T-helper 17 cell (primary cell): ENCODE measurements around the gene STAU1. TPM values are rescaled to one million over a fixed set of nuclear protein-coding genes. Genes with fewer than 3 reads are reported as not detected.
"Not testable (repeated sequence)": the region's sequence is repeated elsewhere in the genome, so short reads cannot be mapped to it uniquely, and the experiment has no call there.

Experiments used
- ATAC-seq: fragments of 150-1000 bp; cut with Tn5 transposase; 2 replicates; pipeline ENCODE4 v1.10.0; 2021; ENCODE audit warnings: mild to moderate bottlenecking, moderate library complexity
- DNase-seq, 3 donors: peaks; one replicate each; pipeline versions ENCODE4 v3.0.0 to v3.0.0-alpha.2; 2020 to 2021
- H3K9me3 ChIP-seq: one replicate; pipeline ENCODE4 v1.7.0; 2013; ENCODE audit warnings: low read length, mild to moderate bottlenecking; ENCODE audit not compliant: control insufficient read depth, poor library complexity, severe bottlenecking
- H3K27ac Mint-ChIP-seq: one replicate; pipeline ENCODE4 v1.8.0; 2022; ENCODE audit warnings: mild to moderate bottlenecking, moderate library complexity, mixed read lengths
- H3K27me3 Mint-ChIP-seq: one replicate; pipeline ENCODE4 v1.8.0; 2022; ENCODE audit warnings: mixed read lengths
- H3K36me3 Mint-ChIP-seq: one replicate; pipeline ENCODE4 v1.8.0; 2022; ENCODE audit warnings: low read depth, mixed read lengths
- H3K4me1 Mint-ChIP-seq: one replicate; pipeline ENCODE4 v1.8.0; 2022; ENCODE audit warnings: mild to moderate bottlenecking, mixed read lengths
- H3K4me3 Mint-ChIP-seq: one replicate; pipeline ENCODE4 v1.8.0; 2022; ENCODE audit warnings: mild to moderate bottlenecking, moderate library complexity, mixed read lengths
- total RNA-seq, 4 donors: library from RNA in 2 of 4; stranded (reverse) in 2 of 4; gene quantifications; one replicate each; pipeline ENCODE4 v1.2.3 and lab custom pipeline; 2022 to 2026

The STAU1 gene
- total RNA-seq, 2 donors from 2014 or later, result 45.6 to 62.5 TPM

GRCh38 chr20:49168864-49169263 is 19.3 kb downstream of the STAU1 start:
- H3K9me3 ChIP-seq, H3K27me3 Mint-ChIP-seq, H3K4me3 Mint-ChIP-seq, H3K36me3 Mint-ChIP-seq, ATAC-seq, DNase-seq: not testable (repeated sequence)
- Mint-ChIP-seq H3K4me1 (peaks cover 42% of the 10 kb centered on the region), H3K27ac (peak overlapping the region; percentile 89)

- ATAC-seq (no peak), DNase-seq (no peak)
- Mint-ChIP-seq H3K27ac (peak overlapping the region; percentile 89), H3K36me3 (peaks cover 3% of the 10 kb centered on the region), H3K27me3 (no peaks in the 10 kb centered on the region), H3K4me1 (peaks cover 40% of the 10 kb centered on the region), H3K4me3 (peak overlapping the region; percentile 36)
- no peaks in the 10 kb centered on the region for H3K9me3 ChIP-seq
Measured at GRCh38 chr20:49167811-49168507, 20.2 kb downstream of the STAU1 start.

GRCh38 chr20:49166534-49167449 is 21.3 kb downstream of the STAU1 start:
- peaks cover 40% of the 10 kb centered on the region for H3K4me1 Mint-ChIP-seq
- ATAC-seq (peak; percentile 46), DNase-seq (no peak)
- H3K27ac Mint-ChIP-seq, result peak overlapping the region; percentile 89
- peak overlapping the region; percentile 15 for H3K4me3 Mint-ChIP-seq
- H3K27me3 Mint-ChIP-seq, result no peaks in the 10 kb centered on the region
- H3K36me3 Mint-ChIP-seq, result peaks cover 3% of the 10 kb centered on the region
- H3K9me3 ChIP-seq, result no peaks in the 10 kb centered on the region

GRCh38 chr20:49165611-49166010 is 22.5 kb downstream of the STAU1 start:
- no peak for DNase-seq
- no peak for ATAC-seq
- H3K27me3 Mint-ChIP-seq, result no peaks in the 10 kb centered on the region
- H3K4me1 Mint-ChIP-seq, result peaks cover 40% of the 10 kb centered on the region
- H3K27ac Mint-ChIP-seq, result peak overlapping the region; percentile 9
- H3K9me3 ChIP-seq, result no peaks in the 10 kb centered on the region
- peaks cover 3% of the 10 kb centered on the region for H3K36me3 Mint-ChIP-seq
- H3K4me3 Mint-ChIP-seq, result no peak overlapping the region

GRCh38 chr20:49163696-49164095 is 24.4 kb downstream of the STAU1 start:
- Mint-ChIP-seq H3K4me1 (peaks cover 39% of the 10 kb centered on the region), H3K27me3 (no peaks in the 10 kb centered on the region), H3K27ac (no peak overlapping the region), H3K4me3 (no peak overlapping the region), H3K36me3 (peaks cover 3% of the 10 kb centered on the region)
- no peaks in the 10 kb centered on the region for H3K9me3 ChIP-seq
- ATAC-seq (no peak), DNase-seq (no peak)

GRCh38 chr20:49161428-49162152 is 26.5 kb downstream of the STAU1 start:
- H3K27me3 Mint-ChIP-seq, result no peaks in the 10 kb centered on the region
- H3K4me1 Mint-ChIP-seq, result peaks cover 28% of the 10 kb centered on the region
- H3K36me3 Mint-ChIP-seq, result peaks cover 3% of the 10 kb centered on the region
- ATAC-seq (no peak), DNase-seq (no peak)
- no peak overlapping the region for H3K4me3 Mint-ChIP-seq
- no peaks in the 10 kb centered on the region for H3K9me3 ChIP-seq
- peak overlapping the region; percentile 77 for H3K27ac Mint-ChIP-seq

- DNase-seq (no peak), ATAC-seq (no peak)
- Mint-ChIP-seq H3K4me3 (no peak overlapping the region), H3K27ac (peak overlapping the region; percentile 77), H3K36me3 (no peaks in the 10 kb centered on the region), H3K4me1 (peaks cover 24% of the 10 kb centered on the region), H3K27me3 (no peaks in the 10 kb centered on the region)
- no peaks in the 10 kb centered on the region for H3K9me3 ChIP-seq
Measured at GRCh38 chr20:49160057-49160929, 27.8 kb downstream of the STAU1 start.

GRCh38 chr20:49157146-49157545 is 31.0 kb downstream of the STAU1 start:
- peak overlapping the region; percentile 65 for H3K27ac Mint-ChIP-seq
- ATAC-seq, result no peak
- H3K4me1 Mint-ChIP-seq, result peaks cover 19% of the 10 kb centered on the region
- no peaks in the 10 kb centered on the region for H3K9me3 ChIP-seq
- H3K4me3 Mint-ChIP-seq, result no peak overlapping the region
- no peak for DNase-seq
- no peaks in the 10 kb centered on the region for H3K36me3 Mint-ChIP-seq
- H3K27me3 Mint-ChIP-seq, result no peaks in the 10 kb centered on the region

GRCh38 chr20:49156481-49156880 is 31.7 kb downstream of the STAU1 start:
- Mint-ChIP-seq H3K36me3 (peaks cover 1% of the 10 kb centered on the region), H3K4me1 (peaks cover 17% of the 10 kb centered on the region)
- ATAC-seq, result no peak

GRCh38 chr20:49151436-49151835 is 36.7 kb downstream of the STAU1 start:
- Mint-ChIP-seq H3K4me3 (no peak overlapping the region), H3K4me1 (peaks cover 12% of the 10 kb centered on the region), H3K27me3 (no peaks in the 10 kb centered on the region), H3K27ac (no peak overlapping the region), H3K36me3 (peaks cover 2% of the 10 kb centered on the region)
- DNase-seq (no peak), ATAC-seq (no peak)
- H3K9me3 ChIP-seq, result no peaks in the 10 kb centered on the region

More at GRCh38 chr20:49156481-49156880, 31.7 kb downstream of the STAU1 start:
- H3K4me3 Mint-ChIP-seq, result no peak overlapping the region
- peak overlapping the region; percentile 65 for H3K27ac Mint-ChIP-seq
- H3K9me3 ChIP-seq, result no peaks in the 10 kb centered on the region
- DNase-seq, result no peak
- H3K27me3 Mint-ChIP-seq, result no peaks in the 10 kb centered on the region

- Mint-ChIP-seq H3K36me3 (peaks cover 2% of the 10 kb centered on the region), H3K27ac (no peak overlapping the region), H3K4me3 (no peak overlapping the region), H3K4me1 (peaks cover 8% of the 10 kb centered on the region), H3K27me3 (no peaks in the 10 kb centered on the region)
- DNase-seq (no peak), ATAC-seq (no peak)
- no peaks in the 10 kb centered on the region for H3K9me3 ChIP-seq
Measured at GRCh38 chr20:49149281-49150045, 38.7 kb downstream of the STAU1 start.

GRCh38 chr20:49148601-49149000 is 39.5 kb downstream of the STAU1 start:
- H3K27ac Mint-ChIP-seq, result peak overlapping the region; percentile 9
- H3K4me1 Mint-ChIP-seq, result peaks cover 12% of the 10 kb centered on the region
- DNase-seq (no peak), ATAC-seq (no peak)
- H3K9me3 ChIP-seq, result no peaks in the 10 kb centered on the region
- no peaks in the 10 kb centered on the region for H3K27me3 Mint-ChIP-seq
- peaks cover 2% of the 10 kb centered on the region for H3K36me3 Mint-ChIP-seq
- no peak overlapping the region for H3K4me3 Mint-ChIP-seq
